Suprapubic skin (tissue), 4 donors: Measurements from ENCODE around the gene MADD.

Source experiments
- CTCF ChIP-seq, 2 donors: fragments of 200-600 bp in 1 of 2; fragments of 450-650 bp in 1 of 2; sonication (generic) in 1 of 2; IDR thresholded peaks; one replicate each; pipeline ENCODE4 v1.5.1; 2016 to 2019; ENCODE audit warnings: antibody characterized with exemption in 2 of 2, mild to moderate bottlenecking in 1 of 2, moderate library complexity in 1 of 2
- EP300 ChIP-seq: sonication (generic); formaldehyde crosslinking; IDR thresholded peaks from one replicate; pipeline ENCODE4 v1.6.1; 2017; ENCODE audit warnings: antibody characterized with exemption
- POLR2A ChIP-seq, 2 donors: fragments of 450-650 bp; IDR thresholded peaks; one replicate each; pipeline ENCODE4 v1.6.1; 2017; ENCODE audit warnings: antibody characterized with exemption in 2 of 2, mild to moderate bottlenecking in 2 of 2, moderate library complexity in 2 of 2
- POLR2AphosphoS5 ChIP-seq, 3 donors: sonication (generic); formaldehyde crosslinking; IDR thresholded peaks; one replicate each; pipeline ENCODE4 v1.6.1; 2017; ENCODE audit warnings: antibody characterized with exemption in 3 of 3

- TF ChIP-seq CTCF (IDR thresholded peaks at IDR 0.05) (no peak), EP300 (no peak), POLR2AphosphoS5 (IDR thresholded peaks at IDR 0.05) (no peak), POLR2A (IDR thresholded peaks at IDR 0.05) (peak in 1 of 2 donors; percentile 43)
These were observed 108.3 kb downstream of the MADD start, which contains the start of gene SPI1 for GRCh38 chr11:47378010-47378835.
